ENCODE data around the gene MAIP1.

DNA sequence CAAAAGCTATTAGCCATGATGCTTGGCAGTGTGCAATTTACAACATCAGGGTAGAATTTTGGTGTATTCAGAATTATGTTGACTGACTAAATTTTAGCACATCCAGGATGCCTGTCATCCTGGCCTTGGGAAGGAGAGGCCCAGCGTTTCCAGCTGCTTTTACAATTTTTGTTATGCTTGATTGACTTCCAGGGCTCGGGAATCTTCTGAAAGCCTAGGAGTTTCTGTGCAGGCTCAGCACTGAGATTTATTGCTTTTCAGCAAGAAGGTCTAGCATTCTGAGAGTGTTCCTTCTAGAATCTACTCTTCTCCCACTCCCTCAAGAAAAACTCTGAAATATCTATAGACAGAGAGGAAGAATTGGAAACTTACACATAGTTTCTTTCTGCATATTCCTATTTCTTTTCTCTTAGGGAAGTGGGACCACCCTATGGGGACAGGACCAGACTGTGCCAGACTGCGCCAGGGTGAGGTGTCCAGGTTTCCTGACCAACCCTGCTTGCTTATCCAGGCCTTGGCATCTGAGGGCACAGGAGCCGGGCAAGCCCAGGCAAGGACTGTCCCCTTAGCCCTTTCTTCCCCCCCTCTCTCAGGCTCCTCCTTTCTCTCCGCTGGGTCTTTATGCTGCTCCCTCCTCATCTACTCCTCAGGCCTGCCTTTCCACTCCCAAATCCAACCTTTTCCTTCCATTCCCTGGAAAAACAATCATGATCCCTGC lies 26.9 kb downstream of the MAIP1 start:
- TF ChIP-seq POLR2AphosphoS5 (IDR thresholded peaks at IDR 0.05; ENCODE audit: borderline replicate concordance, low read depth, low read length): no peak
- TF ChIP-seq EZH2 (IDR thresholded peaks at IDR 0.05): no peak

Measured in SK-N-MC (cell line).